Astrocyte (in vitro differentiated cells and primary cell): Measurements from ENCODE around the gene SUGCT. TPM values are rescaled to one million over a fixed set of nuclear protein-coding genes. Genes with fewer than 3 reads are reported as not detected.

Experiments
- DNase-seq: peaks from one replicate; pipeline ENCODE4 v3.0.0-alpha.2; 2010; ENCODE audit warnings: low read depth
- FAIRE-seq: peaks from 2 replicates; lab custom pipeline; 2011; peaks lifted over from hg19 to GRCh38; lab: Jason Lieb, UNC
- H2AFZ ChIP-seq: 2 replicates; pipeline ENCODE4 v1.6.0; 2012; ENCODE audit warnings: low read depth, low read length, inconsistent platforms
- H3K27ac ChIP-seq: 2 replicates; pipeline ENCODE4 v1.5.1; 2011; ENCODE audit warnings: low read depth, low read length, inconsistent platforms
- H3K27me3 ChIP-seq: 2 replicates; pipeline ENCODE4 v1.6.0; 2011; ENCODE audit warnings: low read length, inconsistent platforms; ENCODE audit not compliant: insufficient read depth
- H3K36me3 ChIP-seq: 2 replicates; pipeline ENCODE4 v1.5.1; 2011; ENCODE audit warnings: low read length, inconsistent platforms; ENCODE audit not compliant: insufficient read depth
- H3K4me1 ChIP-seq: 2 replicates; pipeline ENCODE4 v1.5.1; 2011; ENCODE audit warnings: low read length, inconsistent platforms; ENCODE audit not compliant: insufficient read depth
- H3K4me2 ChIP-seq: 2 replicates; pipeline ENCODE4 v1.6.0; 2012; ENCODE audit warnings: low read length, inconsistent platforms
- H3K4me3 ChIP-seq: 2 replicates; pipeline ENCODE4 v1.5.1; 2011; ENCODE audit warnings: low read depth, mild to moderate bottlenecking, low read length, inconsistent platforms; ENCODE audit not compliant: insufficient read depth
- H3K79me2 ChIP-seq: 2 replicates; pipeline ENCODE4 v1.6.0; 2012; ENCODE audit warnings: mild to moderate bottlenecking, low read length, inconsistent platforms; ENCODE audit not compliant: insufficient read depth
- H3K9ac ChIP-seq: 2 replicates; pipeline ENCODE4 v1.6.0; 2012; ENCODE audit warnings: mild to moderate bottlenecking, low read length, inconsistent platforms
- H3K9me3 ChIP-seq: 2 replicates; pipeline ENCODE4 v1.5.1; 2012; ENCODE audit warnings: low read depth, mild to moderate bottlenecking, low read length, inconsistent platforms; ENCODE audit not compliant: insufficient read depth
- H4K20me1 ChIP-seq: 2 replicates; pipeline ENCODE4 v1.6.0; 2012; ENCODE audit warnings: low read length, inconsistent platforms; ENCODE audit not compliant: insufficient read depth
- H3K27ac Mint-ChIP-seq: one replicate; pipeline ENCODE4 v1.8.0; 2021; ENCODE audit warnings: mild to moderate bottlenecking, mixed read lengths; ENCODE audit not compliant: unreplicated experiment
- H3K27me3 Mint-ChIP-seq: one replicate; pipeline ENCODE4 v1.8.0; 2021; ENCODE audit warnings: low read depth, mixed read lengths; ENCODE audit not compliant: unreplicated experiment
- H3K36me3 Mint-ChIP-seq: one replicate; pipeline ENCODE4 v1.8.0; 2021; ENCODE audit warnings: low read depth, mixed read lengths; ENCODE audit not compliant: unreplicated experiment
- H3K4me1 Mint-ChIP-seq: one replicate; pipeline ENCODE4 v1.8.0; 2021; ENCODE audit warnings: low read depth, mixed read lengths; ENCODE audit not compliant: unreplicated experiment
- H3K4me3 Mint-ChIP-seq: one replicate; pipeline ENCODE4 v1.8.0; 2021; ENCODE audit warnings: mild to moderate bottlenecking, moderate library complexity, mixed read lengths; ENCODE audit not compliant: unreplicated experiment
- H3K9me3 Mint-ChIP-seq: one replicate; pipeline ENCODE4 v1.8.0; 2021; ENCODE audit warnings: mild to moderate bottlenecking, mixed read lengths; ENCODE audit not compliant: unreplicated experiment
- CTCF ChIP-seq: IDR thresholded peaks from 2 replicates; pipeline ENCODE4 v1.5.1; 2011; ENCODE audit warnings: low read depth, mild to moderate bottlenecking, inconsistent platforms, low read length, moderate library complexity; ENCODE audit not compliant: insufficient read depth
- EZH2 ChIP-seq: IDR thresholded peaks from 2 replicates; pipeline ENCODE4 v1.6.1; 2012; ENCODE audit warnings: mild to moderate bottlenecking, low read length, inconsistent platforms; ENCODE audit not compliant: insufficient read depth
- total RNA-seq: library from RNA; stranded (reverse); gene quantifications from 2 replicates; pipeline ENCODE4 v1.2.1, GENCODE V29; 2021

Gene SUGCT
- total RNA-seq, 1 donor from 2014 or later: 15.5 TPM

GRCh38 chr7:40283391-40283790 lies 148.6 kb downstream of the SUGCT start:
- Histone ChIP-seq H3K79me2 (no peaks in the 10 kb centered on the region), H2AFZ (no peak overlapping the region), H3K4me2 (no peak overlapping the region), H3K4me3 (no peak overlapping the region), H3K36me3 (no peaks in the 10 kb centered on the region), H3K27me3 (no peaks in the 10 kb centered on the region), H3K4me1 (no peaks in the 10 kb centered on the region), H4K20me1 (no peaks in the 10 kb centered on the region), H3K27ac (no peak overlapping the region), H3K9me3 (no peaks in the 10 kb centered on the region), H3K9ac (no peak overlapping the region)
- H3K27me3 Mint-ChIP-seq: no peaks in the 10 kb centered on the region
- no peak for TF ChIP-seq CTCF
- no peak for TF ChIP-seq EZH2
- H3K9me3 Mint-ChIP-seq: peaks cover 4% of the 10 kb centered on the region
- no peak overlapping the region for H3K4me3 Mint-ChIP-seq
- FAIRE-seq: no peak
- H3K27ac Mint-ChIP-seq: peak overlapping the region; percentile 80
- peak; percentile 81 for DNase-seq
- peaks cover 11% of the 10 kb centered on the region for H3K4me1 Mint-ChIP-seq
- H3K36me3 Mint-ChIP-seq: no peaks in the 10 kb centered on the region

- H3K4me1 ChIP-seq: no peaks in the 10 kb centered on the region
- Mint-ChIP-seq H3K27me3 (no peaks in the 10 kb centered on the region), H3K4me1 (peaks cover 7% of the 10 kb centered on the region), H3K9me3 (peaks cover 4% of the 10 kb centered on the region), H3K4me3 (no peak overlapping the region), H3K27ac (no peak overlapping the region), H3K36me3 (no peaks in the 10 kb centered on the region)
- no peak overlapping the region for H3K9ac ChIP-seq
- H4K20me1 ChIP-seq: no peaks in the 10 kb centered on the region
- no peaks in the 10 kb centered on the region for H3K79me2 ChIP-seq
- no peaks in the 10 kb centered on the region for H3K9me3 ChIP-seq
- H2AFZ ChIP-seq: no peak overlapping the region
- H3K36me3 ChIP-seq: no peaks in the 10 kb centered on the region
- TF ChIP-seq EZH2: no peak
- H3K27me3 ChIP-seq: no peaks in the 10 kb centered on the region
- H3K27ac ChIP-seq: no peak overlapping the region
- FAIRE-seq (no peak), DNase-seq (no peak)
- no peak overlapping the region for H3K4me3 ChIP-seq
- H3K4me2 ChIP-seq: no peak overlapping the region
Observed at GRCh38 chr7:40288827-40289226, 154.0 kb downstream of the SUGCT start.

- peak; percentile 55 for DNase-seq
- Histone ChIP-seq H3K27me3 (no peaks in the 10 kb centered on the region), H3K9me3 (no peaks in the 10 kb centered on the region), H3K4me1 (peaks cover 39% of the 10 kb centered on the region), H3K4me2 (peak overlapping the region; percentile 67), H2AFZ (no peak overlapping the region), H3K4me3 (no peak overlapping the region), H3K27ac (peak overlapping the region; percentile 98), H3K9ac (peak overlapping the region; percentile 76), H3K79me2 (no peaks in the 10 kb centered on the region), H3K36me3 (no peaks in the 10 kb centered on the region), H4K20me1 (no peaks in the 10 kb centered on the region)
- FAIRE-seq: no peak
- Mint-ChIP-seq H3K9me3 (peaks cover 2% of the 10 kb centered on the region), H3K36me3 (no peaks in the 10 kb centered on the region), H3K4me3 (peak overlapping the region; percentile 58), H3K27me3 (no peaks in the 10 kb centered on the region), H3K4me1 (peaks cover 58% of the 10 kb centered on the region), H3K27ac (peak overlapping the region; percentile 98)
- TF ChIP-seq EZH2 (no peak), CTCF (no peak)
Observed at GRCh38 chr7:40297741-40298311, 163.0 kb downstream of the SUGCT start.
